Suppressor macrophage treated with lipopolysaccharide for 4 hours (primary cell): Measurements from ENCODE around the gene WASL.
"Not testable (repeated sequence)": the region's sequence is repeated elsewhere in the genome, so short reads cannot be mapped to it uniquely, and the experiment has no call there.

Experiments used
- DNase-seq: peaks from one replicate; pipeline ENCODE4 v3.0.0-alpha.2; 2020

The WASL gene

GRCh38 chr7:123729218-123729578 lies 19.6 kb downstream of the WASL start:
- no peak for DNase-seq

DNA sequence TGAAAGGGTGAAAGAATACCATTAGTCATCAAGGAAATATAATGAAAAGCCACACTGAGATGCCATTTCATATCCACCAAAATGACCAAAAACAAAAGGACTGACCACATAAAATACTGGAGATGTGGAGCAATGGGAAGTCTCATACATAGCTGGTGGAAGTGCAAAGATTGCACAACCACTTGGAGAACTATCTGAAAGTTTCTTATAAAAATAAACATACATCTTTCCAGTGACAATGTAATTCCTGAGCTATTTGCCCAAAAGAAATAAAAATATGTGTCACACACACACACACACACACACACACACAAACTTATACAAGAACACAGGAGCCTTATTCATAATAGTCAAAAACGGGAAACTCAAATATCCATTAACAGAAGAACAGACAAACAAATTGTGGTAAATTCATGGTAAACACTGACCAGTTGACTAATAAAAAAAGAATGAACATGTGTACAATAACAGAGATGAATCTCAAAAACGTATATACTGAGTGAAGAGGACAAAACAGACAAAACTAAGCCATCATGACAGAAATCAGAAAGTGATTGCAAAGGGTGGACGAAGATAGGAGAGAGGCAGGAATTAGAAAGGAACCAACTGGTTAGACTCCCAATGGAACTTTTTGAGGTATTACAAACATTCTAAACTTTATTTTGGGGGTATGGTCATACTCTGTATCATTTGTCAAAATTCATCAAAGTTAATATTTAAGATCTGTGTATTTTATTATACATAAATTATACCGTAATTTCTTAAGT lies 21.5 kb downstream of the WASL start:
- DNase-seq: peak; percentile 60

DNA sequence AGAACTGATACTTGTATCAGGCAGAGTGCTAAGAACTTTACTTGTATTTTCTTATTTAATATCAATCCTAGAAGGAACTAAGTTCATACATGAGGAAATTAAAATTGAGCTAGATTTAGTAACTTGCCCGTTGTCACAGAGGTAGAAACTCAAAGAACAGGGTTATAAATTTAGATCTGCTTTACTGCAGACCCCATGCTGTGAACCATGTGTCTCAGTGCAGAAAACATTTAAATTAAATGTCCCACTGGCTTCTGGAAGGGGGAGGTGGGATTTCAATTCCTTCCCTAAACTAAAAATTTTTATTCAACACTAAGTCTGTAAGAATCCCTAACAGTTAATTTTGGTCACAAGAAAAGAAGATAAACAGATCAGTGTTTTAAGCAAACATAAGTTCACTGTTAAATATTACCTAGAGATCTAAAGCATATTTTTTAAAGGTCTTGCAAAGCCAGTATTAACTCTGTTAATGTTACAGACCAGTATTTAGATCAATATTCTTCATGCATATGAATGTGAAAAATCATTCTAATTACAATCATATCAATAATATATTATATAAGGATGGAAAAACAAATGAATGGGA lies 23.1 kb downstream of the WASL start:
- DNase-seq: no peak

DNA sequence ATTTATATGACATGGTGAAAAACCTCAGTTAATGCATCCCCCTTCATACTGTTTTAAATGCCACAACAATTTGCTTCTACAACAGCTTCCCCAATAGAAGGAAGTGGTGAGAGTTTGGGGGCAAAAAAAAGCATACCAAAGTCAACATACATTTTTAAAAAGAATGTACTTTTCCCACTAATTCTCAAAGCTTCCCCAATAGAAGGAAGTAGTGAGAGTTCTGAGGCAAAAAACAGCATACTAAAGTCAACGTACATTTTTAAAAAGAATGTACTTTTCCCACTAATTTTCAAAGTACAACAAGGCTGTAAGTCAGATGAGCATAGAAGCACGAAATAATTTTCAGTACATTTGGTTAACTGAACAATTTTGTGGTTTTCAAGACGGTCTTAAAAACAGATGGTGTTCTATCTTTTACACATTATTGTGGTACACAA lies 24.0 kb downstream of the WASL start:
- no peak for DNase-seq

GRCh38 chr7:123723913-123724312 lies 24.9 kb downstream of the WASL start:
- no peak for DNase-seq

DNA sequence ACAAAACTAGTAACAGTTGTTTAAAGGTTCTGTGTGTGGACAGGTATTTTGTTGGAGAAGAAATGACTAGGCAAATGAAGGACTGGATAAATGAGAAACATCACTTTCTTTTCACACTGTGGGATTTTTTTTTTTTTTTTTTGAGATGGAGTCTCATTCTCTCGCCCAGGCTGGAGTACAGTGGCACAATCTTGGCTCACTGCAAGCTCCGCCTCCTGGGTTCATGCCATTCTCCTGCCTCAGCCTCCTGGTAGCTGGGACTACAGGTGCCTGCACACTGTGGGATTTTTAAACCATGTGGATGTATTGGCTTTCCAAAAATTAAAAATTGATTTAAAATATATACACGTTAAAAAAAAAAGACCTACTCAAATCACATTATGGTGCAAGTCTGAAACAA lies 28.3 kb downstream of the WASL start:
- not testable (repeated sequence) for DNase-seq

DNA sequence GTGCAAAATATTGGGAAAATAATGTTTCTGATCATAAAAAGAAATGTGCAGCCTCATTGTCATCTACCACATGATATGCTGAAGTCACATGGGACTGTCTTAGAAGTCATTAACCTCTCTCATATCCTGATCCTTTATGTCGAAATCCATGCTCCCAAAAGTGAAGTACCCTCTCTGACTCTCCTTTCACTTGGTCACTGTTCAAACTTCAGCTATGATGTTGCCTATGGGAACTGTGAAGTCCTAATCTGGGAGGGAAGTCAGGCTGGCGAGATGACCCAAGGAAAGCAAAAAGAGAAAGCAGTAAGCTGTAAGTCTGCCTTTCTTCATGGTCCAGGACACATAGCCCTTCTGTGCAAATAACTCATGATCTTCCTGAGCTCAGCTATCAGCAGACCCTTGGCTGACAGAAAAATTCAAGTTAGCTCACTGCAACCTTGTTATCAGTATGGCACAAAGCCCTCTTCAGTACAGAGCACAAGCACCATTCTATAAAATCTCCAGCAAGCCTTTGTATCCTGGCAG lies 29.5 kb downstream of the WASL start:
- peak; percentile 83 for DNase-seq

- DNase-seq: no peak
Measured at GRCh38 chr7:123718773-123719172, 30.0 kb downstream of the WASL start.

- DNase-seq: no peak
Measured at GRCh38 chr7:123717689-123718088, 31.1 kb downstream of the WASL start.

DNA sequence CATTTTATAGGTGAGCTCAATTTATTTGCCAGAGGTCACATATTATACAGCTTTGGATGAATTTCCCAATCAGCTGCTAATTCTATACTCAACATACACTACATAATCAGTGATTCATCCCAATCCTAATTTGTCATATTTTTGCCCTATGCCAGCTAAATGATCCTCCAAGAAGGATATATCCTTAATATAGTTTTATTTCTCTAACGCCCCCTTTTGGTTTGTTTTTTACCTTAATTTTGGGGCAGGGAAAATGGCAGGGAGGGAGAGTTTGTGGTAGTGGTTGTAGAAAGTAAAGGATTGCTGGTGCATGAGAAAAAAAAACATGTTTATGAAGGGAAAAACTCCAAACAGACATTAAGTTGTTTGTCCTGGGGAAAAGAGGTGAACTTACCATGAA lies 31.9 kb downstream of the WASL start:
- no peak for DNase-seq

- DNase-seq: no peak
Measured at GRCh38 chr7:123715799-123716198, 33.0 kb downstream of the WASL start.

DNA sequence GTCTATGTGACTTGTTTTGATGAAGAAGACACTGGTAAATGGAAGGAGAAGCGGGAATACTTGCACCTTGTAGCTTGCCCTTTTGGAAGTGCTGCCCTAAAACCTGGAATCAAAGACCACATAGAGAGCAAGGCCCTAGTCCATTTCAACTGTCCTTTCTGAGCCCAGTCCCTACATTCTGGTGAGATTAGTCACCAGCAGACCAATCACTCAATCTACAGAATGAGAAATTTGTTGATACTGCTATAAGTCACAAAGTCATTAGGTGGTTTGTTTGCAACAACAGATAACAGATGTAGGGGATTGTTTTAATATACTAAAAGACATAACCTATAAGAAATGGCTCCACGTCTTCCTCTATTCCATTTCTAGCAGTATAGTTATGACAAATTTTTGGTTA lies 33.6 kb downstream of the WASL start:
- DNase-seq: no peak

DNA sequence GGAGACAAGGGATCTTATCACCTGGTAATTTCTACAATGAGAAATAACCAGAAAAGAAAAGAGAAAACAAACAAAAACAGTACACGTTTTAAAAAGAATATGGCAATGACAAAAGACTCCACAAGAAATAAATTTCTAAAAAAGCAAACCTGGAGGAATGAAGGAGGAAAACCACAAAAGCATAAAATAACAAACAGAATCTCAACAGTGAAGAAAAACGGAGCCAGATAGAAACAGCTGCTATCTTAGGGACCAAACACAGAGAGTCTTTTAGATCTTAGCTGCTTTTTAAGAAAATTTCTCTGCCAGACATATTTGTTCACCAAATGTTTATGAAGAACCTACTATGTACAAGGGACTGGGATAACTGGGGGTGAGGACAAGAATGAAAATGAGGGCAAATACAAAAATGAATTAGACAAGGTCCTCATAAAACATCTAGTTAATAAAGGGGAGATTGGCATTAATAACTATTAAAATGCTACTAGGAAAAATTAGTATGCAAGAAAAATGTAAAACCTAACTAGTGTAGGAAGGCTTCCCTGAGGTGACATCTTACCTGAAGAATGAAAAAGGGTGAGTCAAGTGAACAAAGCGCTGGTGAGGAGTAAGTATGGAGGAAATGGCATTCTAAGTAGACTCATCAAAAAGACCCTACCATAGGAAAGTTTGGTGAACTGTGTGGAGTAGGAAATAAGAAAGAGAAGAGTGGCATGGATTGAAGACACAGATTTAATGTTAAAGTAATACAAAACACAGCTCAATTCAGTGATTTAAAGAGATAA lies 34.3 kb downstream of the WASL start:
- DNase-seq: no peak

DNA sequence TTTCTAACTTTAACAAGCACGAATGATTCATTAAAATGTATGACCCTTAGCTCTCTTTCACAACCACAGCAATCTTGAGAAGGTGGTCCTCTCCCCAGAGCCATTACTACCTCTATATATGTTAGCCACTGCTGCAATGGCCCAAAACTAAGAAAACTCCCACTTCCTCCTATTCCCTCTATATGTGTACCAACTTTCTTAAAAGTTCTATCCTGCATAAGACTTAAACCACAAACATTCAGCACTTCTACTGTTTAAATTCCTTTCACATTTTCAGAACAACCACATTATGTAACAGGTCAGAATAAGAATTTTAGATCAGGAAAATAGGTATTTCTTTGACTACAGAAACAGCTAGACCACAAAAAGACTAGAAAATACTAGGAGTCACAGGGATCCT lies 36.2 kb downstream of the WASL start:
- DNase-seq: peak; percentile 25

DNA sequence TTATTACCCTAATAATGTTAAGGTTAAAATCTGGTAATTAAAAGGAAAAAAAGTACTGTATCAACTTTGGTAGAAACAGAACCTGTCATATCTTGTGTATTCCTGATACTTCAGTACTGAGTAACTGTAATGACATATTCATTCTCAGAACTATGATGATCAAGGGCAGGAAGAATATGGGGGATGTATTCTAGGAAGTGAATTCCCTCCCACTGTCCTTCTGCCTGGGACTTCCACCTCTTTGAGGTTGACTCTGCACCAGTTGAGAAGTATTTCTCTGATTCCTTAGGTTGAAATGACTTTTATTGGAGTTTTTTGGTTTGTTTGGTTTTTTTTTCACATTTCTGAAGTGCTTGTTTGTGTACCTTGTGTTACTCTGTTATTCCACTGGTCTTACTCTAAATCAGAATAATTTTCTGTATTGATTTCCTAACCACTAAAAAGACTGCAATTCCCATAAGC lies 36.9 kb downstream of the WASL start:
- DNase-seq: peak; percentile 48

- DNase-seq: no peak
Measured at GRCh38 chr7:123710683-123711082, 38.1 kb downstream of the WASL start.

DNA sequence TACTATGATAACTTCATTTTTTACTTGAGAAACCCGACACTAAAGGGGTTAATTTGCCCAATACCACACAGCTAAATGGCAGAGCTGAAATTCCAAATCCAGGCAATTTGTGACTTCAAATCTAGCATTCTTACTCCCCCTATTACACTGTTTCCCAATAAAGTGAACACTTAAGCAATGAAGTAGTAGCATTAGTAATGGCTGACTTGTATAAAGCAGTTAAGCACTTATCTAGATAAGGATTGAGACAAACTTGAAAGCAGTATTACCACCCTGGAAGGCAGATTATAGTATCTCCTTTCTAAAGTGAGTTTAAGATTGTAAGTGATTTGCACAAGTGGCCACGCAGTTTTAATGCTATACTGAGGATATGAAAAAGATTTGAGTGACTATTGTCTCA lies 39.3 kb downstream of the WASL start:
- DNase-seq: no peak

DNA sequence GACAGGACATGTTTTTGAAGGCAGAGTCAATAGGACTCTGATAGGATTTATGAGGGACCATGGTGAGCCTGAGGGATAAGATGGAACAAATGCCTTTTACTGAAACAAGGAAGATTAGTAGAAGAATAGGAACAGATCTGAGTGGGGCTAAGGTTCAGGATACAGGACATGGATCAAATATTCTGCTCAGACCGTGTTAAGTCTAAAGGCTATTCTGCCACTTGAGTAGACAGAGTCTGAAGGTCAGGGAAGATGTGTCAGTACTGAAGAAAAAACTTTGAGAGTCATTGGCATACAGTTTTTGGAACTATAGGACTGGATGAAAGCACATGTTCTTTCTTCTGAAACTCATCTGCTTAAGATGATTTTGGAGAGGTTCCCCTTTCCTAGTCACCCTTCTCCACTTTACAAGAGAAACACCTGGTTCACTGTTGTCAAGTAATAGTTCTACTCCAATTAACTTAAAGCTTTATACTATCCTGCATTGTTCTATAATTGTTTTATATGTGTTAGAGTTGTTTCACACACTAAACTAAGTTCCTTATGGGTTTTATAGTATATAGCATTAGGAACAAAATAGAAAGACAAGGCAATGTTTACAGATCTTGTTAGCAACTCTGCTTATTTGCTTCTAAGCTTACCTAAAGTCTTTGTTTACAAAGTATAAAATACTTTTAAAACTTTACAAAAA lies 43.4 kb downstream of the WASL start:
- no peak for DNase-seq

DNA sequence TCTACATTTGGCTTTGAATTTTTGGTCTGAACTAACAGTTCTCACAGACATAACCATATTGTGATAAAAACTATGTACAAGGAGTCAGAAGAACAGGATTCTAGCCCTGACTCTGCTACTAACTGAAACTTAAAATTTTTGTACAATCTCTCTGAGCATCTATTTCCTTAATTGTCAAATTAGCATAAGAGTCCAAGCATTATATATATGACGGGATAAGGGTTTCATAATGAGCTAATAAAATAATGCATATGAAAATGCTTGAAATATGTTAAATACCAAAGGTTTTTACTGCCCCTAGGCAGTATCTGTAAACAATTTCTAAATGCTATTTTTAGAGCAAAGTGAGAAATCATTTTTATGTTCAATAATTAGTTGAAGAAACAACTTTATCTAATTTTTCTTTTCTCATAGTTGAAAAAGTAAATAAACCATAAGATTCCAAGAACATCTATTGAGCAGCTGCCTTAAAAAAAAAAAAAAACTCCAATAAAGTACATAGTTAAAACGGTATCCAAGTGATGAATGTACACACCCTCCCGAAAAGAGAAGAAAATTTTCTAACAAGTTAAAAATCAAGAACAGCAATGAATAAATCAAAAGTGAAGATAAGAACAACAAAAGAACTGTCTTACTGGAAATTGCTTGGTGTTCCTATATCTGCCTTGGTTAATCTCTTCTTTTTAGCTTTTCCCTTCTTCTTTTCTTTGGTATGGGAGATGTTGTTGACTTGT lies 52.7 kb downstream of the WASL start:
- no peak for DNase-seq

DNA sequence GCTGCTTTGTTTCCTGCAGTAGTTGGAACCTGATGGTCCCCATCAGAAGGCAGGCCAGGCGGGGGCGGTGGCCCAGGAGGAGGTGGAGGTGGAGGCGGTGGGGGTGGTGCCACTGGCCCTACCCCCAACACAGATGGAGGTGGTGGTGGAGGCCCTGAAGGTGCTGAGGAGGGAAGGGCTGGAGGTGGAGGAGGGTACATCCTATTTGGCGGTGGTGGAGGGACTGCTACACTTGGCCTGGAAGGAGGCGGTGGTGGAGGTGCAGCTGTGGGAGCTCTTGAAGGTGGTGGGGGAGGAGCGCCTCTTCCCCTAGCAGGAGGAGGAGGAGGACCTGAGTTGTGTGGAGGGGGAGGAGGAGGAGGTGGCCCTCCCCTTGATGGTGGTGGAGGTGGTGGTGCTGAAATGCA lies 56.3 kb downstream of the WASL start:
- no peak for DNase-seq

- DNase-seq: no peak
Measured at GRCh38 chr7:123690550-123690949, 58.3 kb downstream of the WASL start.

DNA sequence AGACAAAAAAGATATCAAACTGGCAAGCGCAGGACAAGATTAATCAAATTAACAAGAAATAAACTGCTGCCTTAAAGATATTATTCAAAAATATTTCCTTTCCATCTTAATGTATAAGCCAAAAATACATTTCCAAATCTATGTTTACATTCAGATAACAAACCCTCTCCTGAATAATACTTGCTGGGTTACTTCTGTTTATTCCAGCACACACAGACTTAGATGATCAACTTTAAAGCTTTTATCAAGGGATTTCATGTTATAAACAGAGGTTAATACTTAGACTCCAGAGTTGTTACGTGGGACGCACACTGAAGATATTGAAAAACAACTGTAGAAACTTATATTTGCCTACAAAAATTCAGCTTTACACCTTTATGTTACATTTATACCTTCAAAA lies 59.6 kb downstream of the WASL start:
- no peak for DNase-seq
